Liver (tissue), 3 donors: ENCODE data around the gene TCF25.

Experiments
- CTCF ChIP-seq: fragments of 150-350 bp; IDR thresholded peaks from 2 replicates; pipeline ENCODE4 v1.5.1; 2017; ENCODE audit warnings: improper control_type of control experiment, low read depth, low read length; ENCODE audit not compliant: missing input control
- FOXA1 ChIP-seq: IDR thresholded peaks from 2 replicates; pipeline ENCODE4 v1.6.1; 2016; ENCODE audit warnings: antibody characterized with exemption
- GABPA ChIP-seq, 2 donors: IDR thresholded peaks in 1 of 2; conservative IDR thresholded peaks in 1 of 2; 2 replicates each; pipeline ENCODE4 v1.6.1; 2016; ENCODE audit warnings: antibody characterized with exemption in 2 of 2, mild to moderate bottlenecking in 1 of 2, moderate library complexity in 1 of 2
- JUND ChIP-seq, 2 donors: IDR thresholded peaks; 2 replicates each; pipeline ENCODE4 v1.6.1; 2016; ENCODE audit warnings: antibody characterized with exemption in 2 of 2
- RAD21 ChIP-seq, 2 donors: IDR thresholded peaks; 2 replicates each; pipeline ENCODE4 v1.6.1; 2016; ENCODE audit warnings: antibody characterized with exemption in 2 of 2, mild to moderate bottlenecking in 2 of 2
- RXRA ChIP-seq, 2 donors: IDR thresholded peaks; 2 replicates each; pipeline ENCODE4 v1.6.1; 2017 to 2018; ENCODE audit warnings: antibody characterized with exemption in 2 of 2, mild to moderate bottlenecking in 1 of 2
- SP1 ChIP-seq: IDR thresholded peaks from 2 replicates; pipeline ENCODE4 v1.6.1; 2018; ENCODE audit warnings: antibody characterized with exemption, mild to moderate bottlenecking
- TAF1 ChIP-seq: conservative IDR thresholded peaks from 2 replicates; pipeline ENCODE4 v1.6.1; 2016; ENCODE audit warnings: antibody characterized with exemption, mild to moderate bottlenecking
- YY1 ChIP-seq: IDR thresholded peaks from 2 replicates; pipeline ENCODE4 v1.6.1; 2016; ENCODE audit warnings: antibody characterized with exemption, mild to moderate bottlenecking
- ZBTB33 ChIP-seq: IDR thresholded peaks from 2 replicates; pipeline ENCODE4 v1.6.1; 2016; ENCODE audit warnings: antibody characterized with exemption
- TF ChIP-seq, protein P1 (sequence below): IDR thresholded peaks from 2 replicates; pipeline ENCODE4 v1.6.1; 2016; ENCODE audit warnings: antibody characterized with exemption, mild to moderate bottlenecking
- TF ChIP-seq, protein P2 (sequence below): IDR thresholded peaks from 2 replicates; pipeline ENCODE4 v1.6.1; 2016; ENCODE audit warnings: antibody characterized with exemption
- donor health status: healthy.
- donor health status: healthy.

- TF ChIP-seq, protein P1, sequence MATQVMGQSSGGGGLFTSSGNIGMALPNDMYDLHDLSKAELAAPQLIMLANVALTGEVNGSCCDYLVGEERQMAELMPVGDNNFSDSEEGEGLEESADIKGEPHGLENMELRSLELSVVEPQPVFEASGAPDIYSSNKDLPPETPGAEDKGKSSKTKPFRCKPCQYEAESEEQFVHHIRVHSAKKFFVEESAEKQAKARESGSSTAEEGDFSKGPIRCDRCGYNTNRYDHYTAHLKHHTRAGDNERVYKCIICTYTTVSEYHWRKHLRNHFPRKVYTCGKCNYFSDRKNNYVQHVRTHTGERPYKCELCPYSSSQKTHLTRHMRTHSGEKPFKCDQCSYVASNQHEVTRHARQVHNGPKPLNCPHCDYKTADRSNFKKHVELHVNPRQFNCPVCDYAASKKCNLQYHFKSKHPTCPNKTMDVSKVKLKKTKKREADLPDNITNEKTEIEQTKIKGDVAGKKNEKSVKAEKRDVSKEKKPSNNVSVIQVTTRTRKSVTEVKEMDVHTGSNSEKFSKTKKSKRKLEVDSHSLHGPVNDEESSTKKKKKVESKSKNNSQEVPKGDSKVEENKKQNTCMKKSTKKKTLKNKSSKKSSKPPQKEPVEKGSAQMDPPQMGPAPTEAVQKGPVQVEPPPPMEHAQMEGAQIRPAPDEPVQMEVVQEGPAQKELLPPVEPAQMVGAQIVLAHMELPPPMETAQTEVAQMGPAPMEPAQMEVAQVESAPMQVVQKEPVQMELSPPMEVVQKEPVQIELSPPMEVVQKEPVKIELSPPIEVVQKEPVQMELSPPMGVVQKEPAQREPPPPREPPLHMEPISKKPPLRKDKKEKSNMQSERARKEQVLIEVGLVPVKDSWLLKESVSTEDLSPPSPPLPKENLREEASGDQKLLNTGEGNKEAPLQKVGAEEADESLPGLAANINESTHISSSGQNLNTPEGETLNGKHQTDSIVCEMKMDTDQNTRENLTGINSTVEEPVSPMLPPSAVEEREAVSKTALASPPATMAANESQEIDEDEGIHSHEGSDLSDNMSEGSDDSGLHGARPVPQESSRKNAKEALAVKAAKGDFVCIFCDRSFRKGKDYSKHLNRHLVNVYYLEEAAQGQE, result no peak
- TF ChIP-seq CTCF (no peak), RAD21 (IDR thresholded peaks at IDR 0.05) (no peak), YY1 (no peak), RXRA (IDR thresholded peaks at IDR 0.05) (no peak), TAF1 (no peak), JUND (IDR thresholded peaks at IDR 0.05) (no peak), ZBTB33 (no peak), GABPA (IDR thresholded peaks at IDR 0.05 in 1 of 2, conservative IDR thresholded peaks at IDR 0.05 in 1 of 2) (no peak), FOXA1 (no peak), SP1 (no peak)
- TF ChIP-seq, protein P2, sequence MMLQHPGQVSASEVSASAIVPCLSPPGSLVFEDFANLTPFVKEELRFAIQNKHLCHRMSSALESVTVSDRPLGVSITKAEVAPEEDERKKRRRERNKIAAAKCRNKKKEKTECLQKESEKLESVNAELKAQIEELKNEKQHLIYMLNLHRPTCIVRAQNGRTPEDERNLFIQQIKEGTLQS, result no peak
These were observed 58.0 kb downstream of the TCF25 start for GRCh38 chr16:89931305-89931896.
